B cell (primary cell): ENCODE data around the gene CECR2. TPM values are rescaled to one million over a fixed set of nuclear protein-coding genes. Genes with fewer than 3 reads are reported as not detected.

Experiments
- ATAC-seq: fragments of 200-7000 bp; cut with Tn5 transposase; one replicate; pipeline ENCODE4 v1.10.0; 2021; ENCODE audit warnings: low read depth, mild to moderate bottlenecking, moderate number of reproducible peaks, moderate library complexity
- CTCF ChIA-PET: fragments of 350-600 bp; sonication (Branson Sonifier 250); formaldehyde crosslinking; loops from one replicate; lab custom pipeline; 2021; ENCODE audit warnings: antibody characterized with exemption, inconsistent platforms; lab: Charles Lee
- POLR2A ChIA-PET: fragments of 350-600 bp; sonication (Branson Sonifier 250); formaldehyde crosslinking; loops from one replicate; lab custom pipeline; 2021; ENCODE audit warnings: antibody characterized with exemption; lab: Charles Lee
- DNase-seq: peaks from one replicate; pipeline ENCODE4 v3.0.0; 2013
- H2AFZ ChIP-seq: 2 replicates; pipeline ENCODE4 v1.6.1; 2012; ENCODE audit warnings: mild to moderate bottlenecking, low read depth, low read length; ENCODE audit not compliant: insufficient read depth, poor library complexity, severe bottlenecking
- H3K27ac ChIP-seq, 2 donors: 1 replicate in 1 of 2; 2 replicates in 1 of 2; pipeline ENCODE4 v1.5.1; 2012 to 2013; ENCODE audit warnings: low read length in 2 of 2, mild to moderate bottlenecking in 2 of 2, moderate library complexity in 1 of 2
- H3K27me3 ChIP-seq, 4 experiments: fragments of 200-600 bp in 1 of 4; sonication (generic) in 1 of 4; replicated peaks in 1 of 4; 1 replicate in 2 of 4; 2 replicates in 2 of 4; pipeline versions ENCODE4 v1.6.1 to v1.7.0; 2013 to 2016; ENCODE audit warnings: low read length in 3 of 4, mild to moderate bottlenecking in 2 of 4, mixed read lengths in 1 of 4, moderate library complexity in 1 of 4; ENCODE audit not compliant: insufficient read depth in 4 of 4, control insufficient read depth in 3 of 4; ENCODE audit errors: control extremely low read depth in 1 of 4
- H3K36me3 ChIP-seq, 2 experiments: replicated peaks in 1 of 2; 1 replicate in 1 of 2; 2 replicates in 1 of 2; pipeline versions ENCODE4 v1.6.1 to v1.7.1; 2013; ENCODE audit warnings: low read length in 1 of 2; ENCODE audit not compliant: insufficient read depth in 2 of 2, control insufficient read depth in 1 of 2; ENCODE audit errors: control extremely low read depth in 1 of 2, extremely low read depth in 1 of 2
- H3K4me1 ChIP-seq, 2 donors: fragments of 200-600 bp in 1 of 2; sonication (generic) in 1 of 2; 1 replicate in 1 of 2; 2 replicates in 1 of 2; pipeline versions ENCODE4 v1.5.1 to v1.6.1; 2013 to 2017; ENCODE audit warnings: low read length in 2 of 2; ENCODE audit not compliant: control insufficient read depth in 2 of 2, insufficient read depth in 2 of 2
- H3K4me2 ChIP-seq: replicated peaks from 2 replicates; pipeline ENCODE3; 2012; ENCODE audit warnings: mild to moderate bottlenecking, low read depth, low read length; ENCODE audit not compliant: poor library complexity, severe bottlenecking
- H3K4me3 ChIP-seq, 5 experiments: fragments of 200-600 bp in 1 of 5; sonication (generic) in 1 of 5; 1 replicate in 3 of 5; 2 replicates in 2 of 5; pipeline versions ENCODE4 v1.5.1 to v1.7.0; 2011 to 2016; ENCODE audit warnings: low read length in 4 of 5, mild to moderate bottlenecking in 4 of 5, low read depth in 2 of 5, control low read depth in 1 of 5, moderate library complexity in 1 of 5; ENCODE audit not compliant: insufficient read depth in 1 of 5; ENCODE audit errors: control extremely low read depth in 1 of 5, extremely low read depth in 1 of 5
- H3K79me2 ChIP-seq: fragments of 200-600 bp; sonication (generic); one replicate; pipeline ENCODE4 v1.6.0; 2016; ENCODE audit warnings: low read length; ENCODE audit not compliant: control insufficient read depth, insufficient read depth
- H3K9ac ChIP-seq: fragments of 200-600 bp; sonication (generic); 2 replicates; pipeline ENCODE4 v1.6.1; 2017; ENCODE audit warnings: mild to moderate bottlenecking, low read length, moderate library complexity
- H3K9me3 ChIP-seq, 3 donors: one replicate each; pipeline versions ENCODE4 v1.6.1 to v1.7.1; 2013; ENCODE audit warnings: low read length in 2 of 3; ENCODE audit not compliant: control insufficient read depth in 2 of 3, insufficient read depth in 1 of 3; ENCODE audit errors: control extremely low read depth in 1 of 3
- H4K20me1 ChIP-seq: 2 replicates; pipeline ENCODE4 v1.6.0; 2012; ENCODE audit warnings: mild to moderate bottlenecking, low read length; ENCODE audit not compliant: insufficient read depth, control insufficient read depth, poor library complexity, severe bottlenecking
- H3K27ac Mint-ChIP-seq: one replicate; pipeline ENCODE4 v1.8.0; 2021; ENCODE audit warnings: mixed read lengths
- H3K27me3 Mint-ChIP-seq: one replicate; pipeline ENCODE4 v1.8.0; 2021; ENCODE audit warnings: mixed read lengths
- H3K4me1 Mint-ChIP-seq: one replicate; pipeline ENCODE4 v1.8.0; 2021; ENCODE audit warnings: mixed read lengths
- H3K4me3 Mint-ChIP-seq: one replicate; pipeline ENCODE4 v1.8.0; 2021; ENCODE audit warnings: mixed read lengths
- H3K9me3 Mint-ChIP-seq: one replicate; pipeline ENCODE4 v1.8.0; 2022; ENCODE audit warnings: mixed read lengths; ENCODE audit not compliant: insufficient read depth
- EZH2 ChIP-seq: IDR thresholded peaks from 2 replicates; pipeline ENCODE4 v1.6.1; 2012; ENCODE audit warnings: borderline replicate concordance, low read depth, mild to moderate bottlenecking, moderate library complexity, low read length; ENCODE audit not compliant: insufficient read depth, poor library complexity, severe bottlenecking
- WGBS: methylation state at CpG from one replicate; pipeline ENCODE4 v1.1.5; 2013; ENCODE audit warnings: missing lambda C conversion rate; ENCODE audit not compliant: insufficient coverage; 5-methylcytosine and 5-hydroxymethylcytosine counted together
- intact Hi-C: fragments of 100-400 bp; cut with micrococcal nuclease; formaldehyde crosslinking; loops from one replicate; pipeline ENCODE4 v1.10.0; 2022
- polyA plus RNA-seq: library from polyadenylated mRNA; depleted of rRNA; stranded (reverse); fragments of >200 nt; gene quantifications from 2 replicates; pipeline ENCODE4 v1.2.3, GENCODE V29; 2012
- total RNA-seq, 2 donors: library from RNA; stranded (reverse); fragments of 120-200 nt in 1 of 2; gene quantifications; 1 replicate in 1 of 2; 2 replicates in 1 of 2; pipeline versions ENCODE4 v1.2.3 to v1.2.4, GENCODE V29; 2013 to 2022
- TF ChIP-seq, protein P1 (sequence below): fragments of 200-600 bp; IDR thresholded peaks from one replicate; pipeline ENCODE4 v1.8.0; 2022; ENCODE audit warnings: antibody characterized with exemption, mild to moderate bottlenecking

CECR2 gene
- total and polyA plus RNA-seq, 2 donors (not counting 1 experiment from before 2014, with no cell fraction given): 0.13 to 6.6 TPM

DNA sequence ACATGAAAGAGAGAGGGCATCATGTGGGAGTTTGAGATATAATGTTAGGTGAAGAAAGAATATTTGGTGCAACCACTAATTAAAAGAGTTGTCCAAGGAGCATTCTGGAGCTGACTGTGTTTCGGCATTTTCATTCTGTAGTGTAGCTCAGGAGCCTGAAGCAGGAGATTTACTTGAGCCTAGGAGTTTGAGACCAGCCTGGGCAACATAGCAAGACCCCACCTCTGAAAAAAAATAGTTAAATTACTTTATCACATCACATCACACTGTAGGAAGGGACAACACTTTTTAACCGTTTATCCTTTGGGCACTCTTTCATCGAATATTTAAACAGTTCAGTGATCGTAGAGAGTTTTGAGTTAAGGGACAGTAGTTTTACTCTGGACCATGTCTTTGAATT, 143.7 kb downstream of the CECR2 start:
- Histone ChIP-seq H3K36me3 (no peaks in the 10 kb centered on the region), H3K4me1 (no peaks in the 10 kb centered on the region), H2AFZ (no peak overlapping the region), H4K20me1 (no peaks in the 10 kb centered on the region), H3K27ac (no peak overlapping the region), H3K4me3 (no peak overlapping the region), H3K27me3 (no peaks in the 10 kb centered on the region), H3K79me2 (no peaks in the 10 kb centered on the region), H3K9me3 (no peaks in the 10 kb centered on the region), H3K9ac (no peak overlapping the region), H3K4me2 (no peak overlapping the region)
- 100% methylated on average over 1 of the region's 4 CpGs for WGBS
- Mint-ChIP-seq H3K9me3 (no peaks in the 10 kb centered on the region), H3K4me3 (no peak overlapping the region), H3K27me3 (peaks cover 3% of the 10 kb centered on the region), H3K27ac (no peak overlapping the region), H3K4me1 (no peaks in the 10 kb centered on the region)
- CTCF ChIA-PET: interaction anchor here (1.5 kb wide), 1 partner anchor 11 kb away, joined by 3 read pairs; no protein-coding TSS in a partner anchor
- TF ChIP-seq, protein P1, sequence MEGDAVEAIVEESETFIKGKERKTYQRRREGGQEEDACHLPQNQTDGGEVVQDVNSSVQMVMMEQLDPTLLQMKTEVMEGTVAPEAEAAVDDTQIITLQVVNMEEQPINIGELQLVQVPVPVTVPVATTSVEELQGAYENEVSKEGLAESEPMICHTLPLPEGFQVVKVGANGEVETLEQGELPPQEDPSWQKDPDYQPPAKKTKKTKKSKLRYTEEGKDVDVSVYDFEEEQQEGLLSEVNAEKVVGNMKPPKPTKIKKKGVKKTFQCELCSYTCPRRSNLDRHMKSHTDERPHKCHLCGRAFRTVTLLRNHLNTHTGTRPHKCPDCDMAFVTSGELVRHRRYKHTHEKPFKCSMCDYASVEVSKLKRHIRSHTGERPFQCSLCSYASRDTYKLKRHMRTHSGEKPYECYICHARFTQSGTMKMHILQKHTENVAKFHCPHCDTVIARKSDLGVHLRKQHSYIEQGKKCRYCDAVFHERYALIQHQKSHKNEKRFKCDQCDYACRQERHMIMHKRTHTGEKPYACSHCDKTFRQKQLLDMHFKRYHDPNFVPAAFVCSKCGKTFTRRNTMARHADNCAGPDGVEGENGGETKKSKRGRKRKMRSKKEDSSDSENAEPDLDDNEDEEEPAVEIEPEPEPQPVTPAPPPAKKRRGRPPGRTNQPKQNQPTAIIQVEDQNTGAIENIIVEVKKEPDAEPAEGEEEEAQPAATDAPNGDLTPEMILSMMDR: no peak
- no peak for TF ChIP-seq EZH2
- intact Hi-C loops: no loop called here
- DNase-seq (no peak), ATAC-seq (no peak)
- POLR2A ChIA-PET: no interaction called here

DNA sequence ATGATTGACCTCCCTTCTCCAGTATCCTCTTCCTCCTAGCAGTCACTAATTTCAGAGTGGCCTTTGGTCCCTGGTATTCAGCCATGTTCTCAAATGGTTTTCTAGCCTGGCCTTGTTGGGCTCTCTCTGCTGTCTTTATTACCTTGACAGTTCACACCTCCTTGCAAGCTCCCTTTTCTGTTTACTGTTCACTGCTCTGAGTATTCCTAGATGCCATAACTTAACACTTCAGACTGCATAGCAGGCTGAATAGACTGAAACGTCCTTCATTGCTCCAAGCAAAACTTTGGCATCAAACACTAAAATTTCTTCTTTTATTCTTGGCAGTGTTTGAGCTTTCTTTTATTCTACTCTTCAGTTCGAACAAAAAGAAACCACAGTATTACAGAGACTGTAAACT, 144.4 kb downstream of the CECR2 start:
- no peak for ATAC-seq
- H3K4me2 ChIP-seq: no peak overlapping the region

More for the DNA sequence above, 144.4 kb downstream of the CECR2 start:
- no peaks in the 10 kb centered on the region for H3K9me3 ChIP-seq
- Mint-ChIP-seq H3K27me3 (peaks cover 3% of the 10 kb centered on the region), H3K4me3 (no peak overlapping the region), H3K4me1 (no peaks in the 10 kb centered on the region), H3K27ac (no peak overlapping the region), H3K9me3 (no peaks in the 10 kb centered on the region)
- H3K4me3 ChIP-seq: no peak overlapping the region
- no peaks in the 10 kb centered on the region for H3K79me2 ChIP-seq
- no peaks in the 10 kb centered on the region for H3K36me3 ChIP-seq
- no peak overlapping the region for H3K27ac ChIP-seq
- TF ChIP-seq EZH2: no peak
- TF ChIP-seq, protein P1: no peak
- H4K20me1 ChIP-seq: no peaks in the 10 kb centered on the region
- intact Hi-C loops: no loop called here
- H3K27me3 ChIP-seq: no peaks in the 10 kb centered on the region
- WGBS: no CpG with 5 or more reads among the region's 2 CpGs
- H2AFZ ChIP-seq: no peak overlapping the region
- CTCF ChIA-PET: interaction anchor here (1.5 kb wide), 1 partner anchor 12 kb away, joined by 3 read pairs; no protein-coding TSS in a partner anchor
- POLR2A ChIA-PET: no interaction called here
- no peaks in the 10 kb centered on the region for H3K4me1 ChIP-seq
- H3K9ac ChIP-seq: no peak overlapping the region
- no peak for DNase-seq
